D721Med (cell line): ENCODE data around the gene SELENOH.

ENCODE experiments used
- DNase-seq: peaks from one replicate; pipeline ENCODE4 v3.0.0; 2011; ENCODE audit warnings: low spot score; ENCODE audit not compliant: insufficient read length
- FAIRE-seq: peaks from 2 replicates; lab custom pipeline; 2011; peaks lifted over from hg19 to GRCh38; lab: Jason Lieb, UNC
- TF ChIP-seq, protein P1 (sequence below): IDR thresholded peaks from 2 replicates; pipeline ENCODE4 v1.5.1; 2012; ENCODE audit warnings: mild to moderate bottlenecking, control low read depth; ENCODE audit not compliant: insufficient read depth; ENCODE audit errors: missing control alignments

The SELENOH gene

GRCh38 chr11:57791321-57792059 is 50.2 kb downstream of the SELENOH start:
- DNase-seq, result no peak
- TF ChIP-seq, protein P1, sequence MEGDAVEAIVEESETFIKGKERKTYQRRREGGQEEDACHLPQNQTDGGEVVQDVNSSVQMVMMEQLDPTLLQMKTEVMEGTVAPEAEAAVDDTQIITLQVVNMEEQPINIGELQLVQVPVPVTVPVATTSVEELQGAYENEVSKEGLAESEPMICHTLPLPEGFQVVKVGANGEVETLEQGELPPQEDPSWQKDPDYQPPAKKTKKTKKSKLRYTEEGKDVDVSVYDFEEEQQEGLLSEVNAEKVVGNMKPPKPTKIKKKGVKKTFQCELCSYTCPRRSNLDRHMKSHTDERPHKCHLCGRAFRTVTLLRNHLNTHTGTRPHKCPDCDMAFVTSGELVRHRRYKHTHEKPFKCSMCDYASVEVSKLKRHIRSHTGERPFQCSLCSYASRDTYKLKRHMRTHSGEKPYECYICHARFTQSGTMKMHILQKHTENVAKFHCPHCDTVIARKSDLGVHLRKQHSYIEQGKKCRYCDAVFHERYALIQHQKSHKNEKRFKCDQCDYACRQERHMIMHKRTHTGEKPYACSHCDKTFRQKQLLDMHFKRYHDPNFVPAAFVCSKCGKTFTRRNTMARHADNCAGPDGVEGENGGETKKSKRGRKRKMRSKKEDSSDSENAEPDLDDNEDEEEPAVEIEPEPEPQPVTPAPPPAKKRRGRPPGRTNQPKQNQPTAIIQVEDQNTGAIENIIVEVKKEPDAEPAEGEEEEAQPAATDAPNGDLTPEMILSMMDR, result no peak
- FAIRE-seq, result no peak

DNA sequence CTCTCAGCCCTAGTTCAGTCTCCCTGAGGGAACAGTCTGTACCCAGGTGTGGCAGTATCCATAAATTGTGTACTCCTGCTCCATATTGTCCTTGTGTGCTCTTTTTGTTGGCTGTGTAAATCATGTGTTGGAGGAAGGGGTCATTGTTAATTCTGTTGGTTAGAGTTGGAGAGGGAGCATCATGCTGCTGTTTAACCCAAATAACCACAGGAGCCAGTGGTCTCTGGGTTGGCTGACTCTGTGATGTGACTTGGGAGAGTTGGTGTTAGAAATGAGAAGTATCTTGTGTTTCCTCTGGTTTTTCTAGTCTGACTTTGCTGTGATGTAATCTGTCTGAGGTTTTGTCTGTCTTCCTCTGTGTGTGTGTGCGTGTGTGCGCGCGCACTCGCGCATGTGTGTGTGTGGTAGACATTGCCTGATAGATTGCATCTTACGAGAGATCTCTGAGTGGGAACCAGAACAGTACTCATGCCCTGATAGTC is 50.8 kb downstream of the SELENOH start:
- no peak for DNase-seq
- FAIRE-seq, result no peak
- TF ChIP-seq, protein P1, result no peak

DNA sequence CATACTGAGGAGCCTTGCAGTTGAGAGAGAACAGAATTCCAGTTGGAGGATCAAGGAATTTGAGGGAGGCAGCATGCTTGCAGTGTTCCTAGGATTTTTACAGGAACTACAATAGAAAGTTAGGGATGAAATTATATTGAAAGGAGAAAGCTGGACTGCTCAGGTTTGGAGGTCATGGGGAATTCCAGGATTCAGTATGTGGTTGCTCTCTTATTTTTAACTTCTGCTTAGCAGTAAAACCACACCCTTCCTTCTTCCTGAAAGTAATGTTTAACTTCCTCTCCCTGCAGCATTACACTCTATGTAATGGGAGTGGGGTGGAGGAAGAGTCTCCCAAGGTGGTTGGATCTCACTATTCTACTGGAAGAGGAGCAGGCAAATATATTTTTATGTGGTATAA is 51.6 kb downstream of the SELENOH start:
- TF ChIP-seq, protein P1, result no peak
- no peak for DNase-seq
- no peak for FAIRE-seq
